GM23248 (cell line): Measurements from ENCODE around the gene CCBE1.

Source experiments
- EZH2 ChIP-seq: fragments of 200-600 bp; sonication (generic); IDR thresholded peaks from 2 replicates; pipeline ENCODE4 v1.6.1; 2018; ENCODE audit warnings: antibody characterized with exemption, mild to moderate bottlenecking; ENCODE audit not compliant: insufficient read depth, poor library complexity, severe bottlenecking
- EZH2phosphoT487 ChIP-seq: fragments of 200-600 bp; sonication (generic); IDR thresholded peaks from 2 replicates; pipeline ENCODE4 v1.6.1; 2018; ENCODE audit warnings: antibody characterized with exemption, moderate library complexity, mild to moderate bottlenecking, low read depth; ENCODE audit not compliant: insufficient read depth

DNA sequence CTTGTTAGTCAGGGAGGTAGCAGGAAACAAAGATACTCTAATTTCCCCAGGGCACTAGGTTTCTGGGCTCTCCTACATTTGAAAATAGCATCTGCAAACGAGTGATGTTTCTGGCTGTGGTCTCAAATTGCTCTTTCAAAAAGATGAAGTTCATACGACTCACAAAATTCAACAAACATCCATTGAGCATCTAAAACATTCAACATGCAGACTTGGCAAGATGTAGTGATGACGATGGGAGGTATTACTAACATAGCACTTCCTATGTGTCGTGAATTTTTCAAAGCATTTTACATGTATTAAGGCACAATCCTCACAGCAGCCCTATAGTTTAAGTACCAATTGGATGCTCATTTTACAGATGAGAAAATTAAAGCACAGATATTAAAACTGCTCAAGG, 5.2 kb downstream of the CCBE1 start:
- no peak for TF ChIP-seq EZH2
- no peak for TF ChIP-seq EZH2phosphoT487
